GM23248 (cell line): ENCODE data around the gene ODF2.

Experiments used
- EZH2 ChIP-seq: fragments of 200-600 bp; sonication (generic); IDR thresholded peaks from 2 replicates; pipeline ENCODE4 v1.6.1; 2018; ENCODE audit warnings: antibody characterized with exemption, mild to moderate bottlenecking; ENCODE audit not compliant: insufficient read depth, poor library complexity, severe bottlenecking
- EZH2phosphoT487 ChIP-seq: fragments of 200-600 bp; sonication (generic); IDR thresholded peaks from 2 replicates; pipeline ENCODE4 v1.6.1; 2018; ENCODE audit warnings: antibody characterized with exemption, moderate library complexity, mild to moderate bottlenecking, low read depth; ENCODE audit not compliant: insufficient read depth

DNA sequence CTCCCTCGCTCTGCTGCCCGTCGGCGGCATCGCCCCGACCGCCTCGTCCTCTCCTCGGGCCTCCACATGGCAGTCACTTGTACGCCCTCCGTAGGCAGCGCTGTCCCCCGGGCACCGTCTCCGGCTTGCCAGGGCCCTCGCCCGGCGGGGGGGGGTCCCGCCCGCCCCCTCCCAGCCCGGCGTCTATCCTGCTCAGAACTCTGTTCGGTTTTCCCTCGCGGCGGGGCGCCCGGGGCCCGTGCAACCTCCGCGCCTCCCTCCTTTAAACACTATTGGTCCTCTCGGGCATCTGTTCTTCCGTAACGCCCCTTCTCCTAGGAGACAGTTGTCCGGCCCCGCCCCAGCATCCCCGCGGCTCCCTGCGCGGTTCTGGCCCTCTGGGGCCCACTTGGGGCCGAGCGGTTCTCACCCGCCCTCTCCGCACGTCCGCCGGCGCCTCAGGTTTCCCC lies 831 bp downstream of the ODF2 start:
- TF ChIP-seq EZH2 (no peak), EZH2phosphoT487 (no peak)
